VCaP (cell line): ENCODE results near the gene FAM163B.

Source experiments
- H3K27ac ChIP-seq: fragments of 450-650 bp; 2 replicates; pipeline ENCODE4 v1.5.1; 2017
- TF ChIP-seq, protein P1 (sequence below): fragments of 450-650 bp; conservative IDR thresholded peaks from 2 replicates; pipeline ENCODE4 v1.5.1; 2017; ENCODE audit warnings: mild to moderate bottlenecking, moderate library complexity

The FAM163B gene

DNA sequence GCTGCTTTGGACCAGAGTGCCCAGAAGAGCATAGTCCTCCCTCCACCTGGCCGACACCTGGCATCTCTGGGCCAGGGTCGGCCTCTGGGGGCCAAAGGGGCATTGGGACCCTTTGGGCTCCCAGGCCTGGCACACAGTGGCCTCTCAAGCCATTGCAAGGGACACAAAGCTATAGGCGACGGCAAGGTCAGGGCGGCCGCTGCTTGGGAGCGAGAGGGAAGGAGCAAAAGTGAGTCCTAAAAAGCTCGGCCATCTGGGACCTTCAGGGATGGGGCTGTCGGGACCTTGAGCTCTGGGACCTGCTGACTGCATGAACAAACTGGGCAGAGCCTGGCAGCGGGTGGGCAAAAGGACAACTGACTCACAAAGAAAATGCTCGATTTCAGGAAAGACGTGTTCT lies 40.8 kb upstream of the FAM163B start:
- TF ChIP-seq, protein P1, sequence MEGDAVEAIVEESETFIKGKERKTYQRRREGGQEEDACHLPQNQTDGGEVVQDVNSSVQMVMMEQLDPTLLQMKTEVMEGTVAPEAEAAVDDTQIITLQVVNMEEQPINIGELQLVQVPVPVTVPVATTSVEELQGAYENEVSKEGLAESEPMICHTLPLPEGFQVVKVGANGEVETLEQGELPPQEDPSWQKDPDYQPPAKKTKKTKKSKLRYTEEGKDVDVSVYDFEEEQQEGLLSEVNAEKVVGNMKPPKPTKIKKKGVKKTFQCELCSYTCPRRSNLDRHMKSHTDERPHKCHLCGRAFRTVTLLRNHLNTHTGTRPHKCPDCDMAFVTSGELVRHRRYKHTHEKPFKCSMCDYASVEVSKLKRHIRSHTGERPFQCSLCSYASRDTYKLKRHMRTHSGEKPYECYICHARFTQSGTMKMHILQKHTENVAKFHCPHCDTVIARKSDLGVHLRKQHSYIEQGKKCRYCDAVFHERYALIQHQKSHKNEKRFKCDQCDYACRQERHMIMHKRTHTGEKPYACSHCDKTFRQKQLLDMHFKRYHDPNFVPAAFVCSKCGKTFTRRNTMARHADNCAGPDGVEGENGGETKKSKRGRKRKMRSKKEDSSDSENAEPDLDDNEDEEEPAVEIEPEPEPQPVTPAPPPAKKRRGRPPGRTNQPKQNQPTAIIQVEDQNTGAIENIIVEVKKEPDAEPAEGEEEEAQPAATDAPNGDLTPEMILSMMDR, result no peak
- no peak overlapping the region for H3K27ac ChIP-seq

DNA sequence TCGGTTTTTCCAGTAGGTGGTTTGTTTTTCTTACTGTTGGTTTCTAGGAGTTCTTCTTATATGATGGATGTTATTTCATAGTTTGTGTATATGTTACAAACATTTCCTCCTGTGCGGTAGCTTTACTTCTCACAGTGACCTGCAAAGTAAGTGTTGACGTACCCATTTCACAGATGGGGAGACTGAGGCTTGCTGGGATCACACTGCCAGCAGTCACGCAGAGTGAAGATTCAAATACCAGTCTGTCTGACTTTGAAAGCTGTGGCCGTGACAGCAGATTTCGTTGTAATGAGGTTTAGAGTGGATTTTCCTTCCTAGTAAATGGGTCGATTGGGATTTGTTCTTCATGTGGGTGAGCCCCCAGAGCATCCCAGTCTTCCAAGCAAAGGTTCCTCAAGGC lies 40.0 kb upstream of the FAM163B start:
- H3K27ac ChIP-seq, result no peak overlapping the region
- TF ChIP-seq, protein P1, result no peak

DNA sequence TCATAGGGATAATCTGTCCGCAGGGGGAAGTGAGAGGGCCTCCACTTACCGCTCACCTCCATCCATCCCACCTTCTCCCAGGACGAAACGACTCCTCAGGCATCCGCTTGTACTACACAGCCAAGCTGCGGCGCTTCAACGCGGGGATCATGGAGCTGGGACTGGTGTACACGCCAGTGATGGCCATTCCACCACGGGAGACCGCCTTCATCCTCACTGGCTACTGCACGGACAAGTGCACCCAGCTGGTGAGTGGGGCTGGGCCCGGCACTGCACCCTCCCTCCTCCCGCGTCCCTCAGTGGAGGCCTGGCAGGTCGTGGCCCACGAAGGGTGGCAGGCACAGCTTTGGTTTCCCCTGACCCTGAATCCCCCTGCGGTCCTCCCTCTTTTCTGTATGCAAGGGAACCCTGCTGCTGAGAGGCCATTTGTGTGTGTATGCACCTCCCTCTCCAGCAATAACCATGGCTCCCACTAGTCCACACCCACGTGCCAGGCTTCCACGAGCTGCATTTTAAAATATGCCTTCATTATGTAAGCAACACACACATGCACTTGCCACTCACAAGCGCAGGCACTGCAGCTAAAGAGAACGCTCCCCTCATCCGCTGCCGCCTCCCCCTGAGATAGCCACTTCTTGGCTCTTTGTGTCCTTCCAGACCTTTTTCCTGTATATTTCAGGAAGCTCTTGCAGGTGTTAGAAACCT lies 38.7 kb upstream of the FAM163B start:
- TF ChIP-seq, protein P1, result no peak

DNA sequence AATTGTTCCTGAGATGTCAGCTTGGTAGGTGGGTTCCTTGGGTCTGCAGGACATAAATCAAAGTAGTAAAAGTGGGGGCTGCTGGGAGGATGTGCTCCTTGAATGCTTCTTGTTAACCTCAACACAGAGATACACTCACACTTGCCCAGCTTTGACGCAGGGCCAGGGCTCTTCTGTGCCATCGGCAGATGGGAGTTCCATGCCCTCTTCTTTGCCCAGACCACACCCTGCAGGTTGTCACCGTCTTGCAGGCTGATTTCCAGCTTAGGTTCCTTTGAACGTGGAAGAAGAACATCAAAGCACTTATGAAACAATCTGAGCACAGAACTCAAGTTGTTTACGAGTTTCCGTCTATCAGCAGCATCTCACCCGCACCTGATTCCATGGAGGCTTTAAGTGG lies 38.0 kb upstream of the FAM163B start:
- TF ChIP-seq, protein P1, result no peak
- H3K27ac ChIP-seq, result no peak overlapping the region

More for the DNA sequence above, 38.7 kb upstream of the FAM163B start:
- no peak overlapping the region for H3K27ac ChIP-seq

DNA sequence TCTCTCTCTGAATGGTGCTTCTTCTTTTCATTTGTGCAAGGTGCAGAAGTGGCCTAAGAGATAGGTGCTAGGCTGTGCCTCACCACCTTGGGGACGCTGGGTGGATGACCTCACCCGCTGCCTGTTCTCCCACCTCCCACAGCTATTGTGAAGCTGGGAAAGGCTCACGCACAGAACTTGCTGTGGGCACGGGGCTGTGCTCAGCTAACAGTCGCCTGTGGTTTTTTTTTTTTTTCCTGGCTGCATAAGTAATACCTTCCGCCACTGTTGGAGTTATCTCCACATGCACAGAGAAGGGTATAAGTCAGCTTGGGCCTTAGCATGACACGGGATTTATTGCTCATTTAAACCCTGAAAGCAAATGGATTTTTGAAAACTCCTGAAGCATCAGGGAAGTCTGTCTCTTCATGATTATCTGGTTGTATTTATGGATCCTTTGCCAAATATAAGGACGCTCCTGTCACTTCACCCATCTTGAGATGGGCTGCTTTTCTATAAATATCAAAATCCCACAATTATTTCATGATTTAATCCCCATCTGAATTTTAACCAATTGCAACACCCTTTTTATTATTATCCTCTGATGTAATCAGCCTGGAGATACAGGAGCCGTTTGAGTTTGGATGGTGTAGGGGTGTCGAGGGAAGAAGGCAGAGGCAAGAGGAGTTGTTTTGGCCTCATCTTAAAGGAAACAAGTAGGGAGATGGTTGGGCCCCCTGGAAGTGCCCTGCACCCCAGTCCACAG lies 36.0 kb upstream of the FAM163B start:
- H3K27ac ChIP-seq, result no peak overlapping the region
- TF ChIP-seq, protein P1, result no peak

DNA sequence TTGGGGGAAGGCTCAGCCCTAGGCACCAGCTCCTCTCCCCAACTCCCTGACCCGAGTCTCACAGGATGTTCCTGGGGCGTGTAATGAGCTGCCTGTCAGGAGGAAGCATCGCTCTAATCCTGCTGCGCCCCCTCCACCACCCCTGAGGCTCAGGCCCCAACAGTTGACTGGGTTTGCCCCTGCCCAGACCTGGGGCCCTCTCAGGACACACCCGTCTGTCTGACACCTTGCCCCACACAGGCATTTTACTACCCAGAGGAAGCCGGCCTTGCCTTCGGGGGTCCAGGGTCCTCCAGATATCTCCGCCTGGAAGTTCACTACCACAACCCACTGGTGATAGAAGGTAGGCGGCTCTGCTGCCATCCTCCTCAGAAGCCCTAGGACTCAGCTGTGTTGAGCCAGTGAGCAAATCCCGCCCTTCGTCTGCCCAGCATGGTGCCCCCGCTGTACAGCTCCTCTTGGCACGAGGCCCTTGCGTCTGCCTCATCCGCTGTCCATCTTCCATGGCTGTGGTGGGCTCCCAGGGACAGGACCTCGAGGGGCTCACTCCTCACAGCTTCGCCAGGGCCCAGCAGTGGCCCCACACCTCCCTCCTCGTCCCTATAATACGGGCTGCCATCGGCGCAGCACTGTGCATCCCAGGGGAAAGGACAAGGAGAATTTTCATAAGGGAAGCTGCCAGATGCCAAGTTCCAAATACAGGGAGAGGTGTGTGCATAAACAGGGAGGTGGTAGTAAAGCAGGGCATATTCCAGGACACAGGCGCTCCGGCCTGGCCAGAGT lies 35.0 kb upstream of the FAM163B start:
- no peak overlapping the region for H3K27ac ChIP-seq
- TF ChIP-seq, protein P1, result no peak

DNA sequence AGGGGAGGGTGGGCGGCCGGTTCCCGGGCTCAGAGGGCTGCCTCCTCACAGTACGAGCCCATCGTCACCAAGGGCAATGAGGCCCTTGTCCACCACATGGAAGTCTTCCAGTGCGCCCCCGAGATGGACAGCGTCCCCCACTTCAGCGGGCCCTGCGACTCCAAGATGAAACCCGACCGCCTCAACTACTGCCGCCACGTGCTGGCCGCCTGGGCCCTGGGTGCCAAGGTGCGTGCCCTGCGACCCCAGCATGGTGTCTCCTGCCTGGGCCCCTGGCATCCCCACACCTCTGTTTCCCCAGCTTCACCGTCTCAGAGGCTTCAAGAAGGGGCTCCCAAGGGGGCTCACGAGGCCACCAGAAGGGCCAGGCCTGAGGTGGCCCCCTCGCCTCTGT lies 34.2 kb upstream of the FAM163B start:
- H3K27ac ChIP-seq, result no peak overlapping the region
- TF ChIP-seq, protein P1, result no peak
